BLaER1 (cell line): ENCODE measurements around the gene PHTF2.

Experiments used
- H3K27ac ChIP-seq: shearing (Covaris generic); formaldehyde crosslinking; 2 replicates; pipeline ENCODE4 v1.8.1; 2022
- H3K27me3 ChIP-seq: shearing (Covaris generic); formaldehyde crosslinking; 2 replicates; pipeline ENCODE4 v1.8.1; 2022
- H3K36me3 ChIP-seq: shearing (Covaris generic); formaldehyde crosslinking; 2 replicates; pipeline ENCODE4 v1.8.1; 2022
- H3K4me1 ChIP-seq: shearing (Covaris generic); formaldehyde crosslinking; 2 replicates; pipeline ENCODE4 v1.8.1; 2022
- H3K4me2 ChIP-seq: shearing (Covaris generic); formaldehyde crosslinking; 2 replicates; pipeline ENCODE4 v1.8.1; 2022
- H3K4me3 ChIP-seq: shearing (Covaris generic); formaldehyde crosslinking; 2 replicates; pipeline ENCODE4 v1.8.1; 2022
- H3K9ac ChIP-seq: shearing (Covaris generic); formaldehyde crosslinking; 2 replicates; pipeline ENCODE4 v1.8.1; 2022
- H3K9me3 ChIP-seq: shearing (Covaris generic); formaldehyde crosslinking; 2 replicates; pipeline ENCODE4 v1.8.1; 2022
- H4K20me1 ChIP-seq: shearing (Covaris generic); formaldehyde crosslinking; 2 replicates; pipeline ENCODE4 v1.8.1; 2022
- Cebpa-rat ChIP-seq: shearing (Covaris generic); IDR thresholded peaks from 2 replicates; pipeline ENCODE4 v1.8.1; 2022

Gene PHTF2

GRCh38 chr7:77935652-77936348 lies 137.2 kb downstream of the PHTF2 start:
- Histone ChIP-seq H3K27ac (0 out of 2 replicates have a peak overlapping the region, but pooled peaks have one; percentile 18), H3K4me3 (no peak overlapping the region)
- TF ChIP-seq Cebpa-rat = no peak

GRCh38 chr7:77940647-77941046 lies 142.1 kb downstream of the PHTF2 start:
- TF ChIP-seq Cebpa-rat = no peak
- Histone ChIP-seq H3K9me3 (no peaks in the 10 kb centered on the region), H3K4me3 (no peak overlapping the region), H3K27me3 (no peaks in the 10 kb centered on the region), H3K4me1 (peaks cover 3% of the 10 kb centered on the region), H3K27ac (no peak overlapping the region), H3K36me3 (peaks cover 18% of the 10 kb centered on the region; the same call in 1 of the 2 replicates), H3K9ac (no peak overlapping the region), H4K20me1 (no peaks in the 10 kb centered on the region), H3K4me2 (no peak overlapping the region)

More at GRCh38 chr7:77935652-77936348, 137.2 kb downstream of the PHTF2 start:
- Histone ChIP-seq H3K9me3 (no peaks in the 10 kb centered on the region), H3K4me1 (peaks cover 8% of the 10 kb centered on the region), H3K4me2 (peak overlapping the region; percentile 45), H3K27me3 (no peaks in the 10 kb centered on the region), H4K20me1 (no peaks in the 10 kb centered on the region), H3K36me3 (no peaks in the 10 kb centered on the region), H3K9ac (no peak overlapping the region)

GRCh38 chr7:77942431-77942830 lies 143.9 kb downstream of the PHTF2 start:
- no peaks in the 10 kb centered on the region for H3K9me3 ChIP-seq
- no peak overlapping the region for H3K4me3 ChIP-seq
- no peak for TF ChIP-seq Cebpa-rat

GRCh38 chr7:77944183-77945182 lies 145.9 kb downstream of the PHTF2 start:
- Histone ChIP-seq H3K27me3 (no peaks in the 10 kb centered on the region), H3K4me2 (no peak overlapping the region), H3K9ac (no peak overlapping the region), H3K9me3 (no peaks in the 10 kb centered on the region), H3K36me3 (peaks cover 18% of the 10 kb centered on the region; the same call in 1 of the 2 replicates), H3K4me3 (no peak overlapping the region), H3K27ac (no peak overlapping the region), H3K4me1 (no peaks in the 10 kb centered on the region), H4K20me1 (no peaks in the 10 kb centered on the region)
- TF ChIP-seq Cebpa-rat = no peak

More at GRCh38 chr7:77942431-77942830, 143.9 kb downstream of the PHTF2 start:
- Histone ChIP-seq H3K4me1 (no peaks in the 10 kb centered on the region), H3K9ac (no peak overlapping the region), H3K4me2 (no peak overlapping the region), H3K36me3 (peaks cover 18% of the 10 kb centered on the region; the same call in 1 of the 2 replicates), H4K20me1 (no peaks in the 10 kb centered on the region), H3K27ac (no peak overlapping the region), H3K27me3 (no peaks in the 10 kb centered on the region)

- Histone ChIP-seq H3K9ac (no peak overlapping the region), H3K4me2 (no peak overlapping the region), H3K27ac (no peak overlapping the region), H3K27me3 (no peaks in the 10 kb centered on the region), H3K36me3 (0 out of 2 replicates have a peak, but pooled peaks cover 6% of the 10 kb centered on the region), H3K4me3 (no peak overlapping the region), H3K9me3 (no peaks in the 10 kb centered on the region), H4K20me1 (no peaks in the 10 kb centered on the region), H3K4me1 (no peaks in the 10 kb centered on the region)
- TF ChIP-seq Cebpa-rat = no peak
Observed at GRCh38 chr7:77950548-77950947, 152.0 kb downstream of the PHTF2 start.

- no peak overlapping the region for H3K4me2 ChIP-seq
- H3K27me3 ChIP-seq = no peaks in the 10 kb centered on the region
- no peak for TF ChIP-seq Cebpa-rat
- 0 out of 2 replicates have a peak, but pooled peaks cover 6% of the 10 kb centered on the region for H3K36me3 ChIP-seq
- no peak overlapping the region for H3K27ac ChIP-seq
- H4K20me1 ChIP-seq = no peaks in the 10 kb centered on the region
- no peaks in the 10 kb centered on the region for H3K4me1 ChIP-seq
- H3K9me3 ChIP-seq = no peaks in the 10 kb centered on the region
- H3K4me3 ChIP-seq = no peak overlapping the region
- H3K9ac ChIP-seq = no peak overlapping the region
Observed at GRCh38 chr7:77954773-77955555, 156.4 kb downstream of the PHTF2 start.

- H3K4me3 ChIP-seq = no peak overlapping the region
- H3K27me3 ChIP-seq = no peaks in the 10 kb centered on the region
- H3K9me3 ChIP-seq = no peaks in the 10 kb centered on the region
- H3K27ac ChIP-seq = no peak overlapping the region
- no peak overlapping the region for H3K4me2 ChIP-seq
- TF ChIP-seq Cebpa-rat = no peak
- no peaks in the 10 kb centered on the region for H4K20me1 ChIP-seq
- H3K9ac ChIP-seq = no peak overlapping the region
- 0 out of 2 replicates have a peak, but pooled peaks cover 6% of the 10 kb centered on the region for H3K36me3 ChIP-seq
- no peaks in the 10 kb centered on the region for H3K4me1 ChIP-seq
Observed at GRCh38 chr7:77958436-77958835, 159.9 kb downstream of the PHTF2 start.

GRCh38 chr7:77959080-77959479 lies 160.5 kb downstream of the PHTF2 start:
- no peaks in the 10 kb centered on the region for H3K27me3 ChIP-seq

GRCh38 chr7:77960336-77960735 lies 161.8 kb downstream of the PHTF2 start:
- Histone ChIP-seq H3K9ac (no peak overlapping the region), H3K36me3 (no peaks in the 10 kb centered on the region), H3K4me3 (no peak overlapping the region), H3K4me1 (no peaks in the 10 kb centered on the region), H3K9me3 (no peaks in the 10 kb centered on the region), H3K27ac (no peak overlapping the region), H3K4me2 (no peak overlapping the region), H3K27me3 (no peaks in the 10 kb centered on the region), H4K20me1 (no peaks in the 10 kb centered on the region)
- no peak for TF ChIP-seq Cebpa-rat

More at GRCh38 chr7:77959080-77959479, 160.5 kb downstream of the PHTF2 start:
- Histone ChIP-seq H3K9ac (no peak overlapping the region), H3K9me3 (no peaks in the 10 kb centered on the region), H3K36me3 (0 out of 2 replicates have a peak, but pooled peaks cover 1% of the 10 kb centered on the region), H3K4me1 (no peaks in the 10 kb centered on the region), H3K27ac (no peak overlapping the region), H3K4me3 (no peak overlapping the region), H4K20me1 (no peaks in the 10 kb centered on the region), H3K4me2 (no peak overlapping the region)
- no peak for TF ChIP-seq Cebpa-rat
